Heart left ventricle (tissue), 16 donors: ENCODE data around the gene LOXHD1. TPM values are rescaled to one million over a fixed set of nuclear protein-coding genes. Genes with fewer than 3 reads are reported as not detected.

Experiments used
- ATAC-seq, 4 donors: fragments of 200-7000 bp; cut with Tn5 transposase; one replicate each; pipeline ENCODE4 v1.9.1; 2020 to 2022; ENCODE audit warnings: moderate library complexity in 4 of 4, mild to moderate bottlenecking in 3 of 4, moderate number of reproducible peaks in 1 of 4
- DNase-seq, 5 donors: peaks; one replicate each; pipeline ENCODE4 v3.0.0-alpha.2; 2020
- H3K27ac ChIP-seq, 12 donors: fragments of 200-600 bp; sonication (generic) in 4 of 12; one replicate each; pipeline versions ENCODE4 v1.5.0 to v1.8.0; 2016 to 2022; ENCODE audit warnings: mild to moderate bottlenecking in 2 of 12
- H3K27me3 ChIP-seq, 9 donors: fragments of 200-600 bp; sonication (generic) in 2 of 9; one replicate each; pipeline versions ENCODE4 v1.5.1 to v1.8.0; 2016 to 2022; ENCODE audit warnings: mild to moderate bottlenecking in 3 of 9
- H3K36me3 ChIP-seq, 9 donors: fragments of 200-600 bp; sonication (generic) in 2 of 9; one replicate each; pipeline versions ENCODE4 v1.5.0 to v1.8.0; 2018 to 2022; ENCODE audit warnings: mild to moderate bottlenecking in 2 of 9
- H3K4me1 ChIP-seq, 12 donors: fragments of 200-600 bp; sonication (generic) in 4 of 12; one replicate each; pipeline versions ENCODE4 v1.5.0 to v1.8.0; 2016 to 2022; ENCODE audit warnings: mild to moderate bottlenecking in 3 of 12
- H3K4me3 ChIP-seq, 12 donors: fragments of 200-600 bp; sonication (generic) in 4 of 12; one replicate each; pipeline versions ENCODE4 v1.5.0 to v1.8.0; 2017 to 2022; ENCODE audit warnings: mild to moderate bottlenecking in 9 of 12, moderate library complexity in 4 of 12
- H3K9me3 ChIP-seq, 12 donors: fragments of 200-600 bp; sonication (generic) in 4 of 12; one replicate each; pipeline versions ENCODE4 v1.5.0 to v1.8.0; 2016 to 2022; ENCODE audit warnings: mild to moderate bottlenecking in 1 of 12
- CTCF ChIP-seq, 12 donors: fragments of 200-600 bp; sonication (generic) in 4 of 12; IDR thresholded peaks; one replicate each; pipeline versions ENCODE4 v1.5.0 to v1.8.0; 2018 to 2022; ENCODE audit warnings: antibody characterized with exemption in 12 of 12, mild to moderate bottlenecking in 5 of 12
- POLR2A ChIP-seq, 2 donors: fragments of 450-650 bp; IDR thresholded peaks; one replicate each; pipeline ENCODE4 v1.6.1; 2017; ENCODE audit warnings: antibody characterized with exemption in 2 of 2, mild to moderate bottlenecking in 2 of 2, moderate library complexity in 2 of 2
- WGBS, 4 donors: extraction: QIAGEN DNeasy Blood & Tissue Kit in 2 of 4; methylation state at CpG; one replicate each; pipeline versions ENCODE4 v1.1.5 to v1.1.7; 2013 to 2018; 5-methylcytosine and 5-hydroxymethylcytosine counted together
- intact Hi-C, 10 donors: fragments of 100-400 bp; cut with DNase I; formaldehyde crosslinking; loops; one replicate each; pipeline versions ENCODE4 v1.11.1 to v1.14.2; 2022
- polyA plus RNA-seq, 2 donors: library from polyadenylated mRNA; stranded (reverse); fragments of 200-250 nt; gene quantifications; one replicate each; pipeline ENCODE4 v1.2.3, GENCODE V29; 2013
- total RNA-seq, 9 donors: library from RNA; depleted of rRNA in 2 of 9; stranded (reverse); fragments of >200 nt in 2 of 9; fragmentation: NEBNext Ultra II Directional in 3 of 9; extraction: Animal tissue kit (Norgen Biotek cat#: 25700) in 3 of 9; gene quantifications; one replicate each; pipeline versions ENCODE4 v1.1.0 to v1.2.4, GENCODE V29; 2016 to 2023
- donor health status: ischemic (EF 13 %, LVEDD 7.1; RV severe dilation, severe dysfunction).
- donor health status: healthy with polysubstance abuse.
- donor health status: DM: no; HTN: yes; CAD: no.
- donor health status: DM: no; HTN: no; CAD: no.
- donor health status: ischemic (EF 25% LVEDD 6.9; RV normal size, moderate dysfunction).
- donor health status: ischemic (EF 25% LVEDD 5.7; RV mildly dilated, moderate dysfunction).
- donor health status: healthy.
- donor health status: DM: yes; HTN: yes; CAD: no.
- donor health status: ischemic (EF 35%, LVEDD 5.7; RV mildly dilated, moderate dysfunction).
- donor health status: nonischemic (EF 11% LVEDD 7.7; RV severe dilation, severe dysfunction).
- donor health status: DM: yes; HTN: yes; CAD: no.
- donor health status: PGD.
- donor health status: ischemic (EF 29% LVEDD 5.4; RV normal size, mild dysfunction).
- donor health status: nonischemic (EF 23%, LVEDD 6.1; RV moderate dilation, normal function).

The LOXHD1 gene
- total and polyA plus RNA-seq, 11 donors = 0.19 to 1.9 (median 0.54) TPM

GRCh38 chr18:46678785-46679399 lies 21.9 kb upstream of the LOXHD1 start:
- H3K36me3 ChIP-seq = peaks cover 0 to 4% (median 0%) of the 10 kb centered on the region in 9 donors
- peaks cover 0 to 11% (median 0%) of the 10 kb centered on the region in 12 donors for H3K4me1 ChIP-seq
- WGBS, 4 donors = 75 to 90% (median 81%) methylated on average over 10 of the region's 10 CpGs
- H3K27me3 ChIP-seq = no peaks in the 10 kb centered on the region
- DNase-seq (no peak), ATAC-seq (no peak)
- intact Hi-C loops = loop anchor here in 2 of 10 donors (5.0 kb wide), 2 partner anchors 78 to 143 kb away; partner anchors contain the start of gene ST8SIA5 (in 1 of the 2)
- H3K4me3 ChIP-seq = no peak overlapping the region
- no peak overlapping the region for H3K27ac ChIP-seq
- TF ChIP-seq CTCF (IDR thresholded peaks at IDR 0.05) (no peak), POLR2A (IDR thresholded peaks at IDR 0.05) (no peak)
- H3K9me3 ChIP-seq = no peaks in the 10 kb centered on the region

DNA sequence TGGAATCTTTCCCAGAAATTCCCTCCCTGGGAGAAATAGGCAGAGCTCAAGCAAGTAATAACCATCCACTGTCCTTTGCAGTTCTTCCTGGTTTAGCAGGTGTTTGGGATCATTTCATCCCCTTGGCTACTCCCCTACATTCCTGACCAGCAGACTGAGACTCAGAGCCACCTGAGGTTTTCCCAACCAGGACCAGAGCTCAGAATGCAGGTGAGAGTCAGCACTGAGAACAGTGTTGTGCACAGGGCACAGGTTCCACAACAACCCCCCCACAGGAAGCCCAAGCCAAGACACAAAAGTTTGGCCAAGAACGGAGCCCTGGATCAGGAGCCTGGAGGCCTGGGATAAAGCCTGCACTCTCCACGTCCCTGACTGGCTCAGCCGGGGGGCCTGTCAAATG lies 21.0 kb upstream of the LOXHD1 start:
- intact Hi-C loops = loop anchor here in 2 of 10 donors (5.0 kb wide), 2 partner anchors 79 to 144 kb away; partner anchors contain the start of gene ST8SIA5 (in 1 of the 2)
- ATAC-seq (no peak), DNase-seq (no peak)
- Histone ChIP-seq H3K36me3 (peaks cover 0 to 4% (median 0%) of the 10 kb centered on the region in 9 donors), H3K4me1 (peaks cover 0 to 11% (median 0%) of the 10 kb centered on the region in 12 donors), H3K4me3 (no peak overlapping the region), H3K9me3 (no peaks in the 10 kb centered on the region), H3K27me3 (no peaks in the 10 kb centered on the region), H3K27ac (no peak overlapping the region)
- WGBS, 4 donors = 57 to 81% (median 74%) methylated on average over 3 of the region's 3 CpGs
- TF ChIP-seq POLR2A (IDR thresholded peaks at IDR 0.05) (no peak), CTCF (IDR thresholded peaks at IDR 0.05) (peak in 1 of 12 donors; percentile 2)

DNA sequence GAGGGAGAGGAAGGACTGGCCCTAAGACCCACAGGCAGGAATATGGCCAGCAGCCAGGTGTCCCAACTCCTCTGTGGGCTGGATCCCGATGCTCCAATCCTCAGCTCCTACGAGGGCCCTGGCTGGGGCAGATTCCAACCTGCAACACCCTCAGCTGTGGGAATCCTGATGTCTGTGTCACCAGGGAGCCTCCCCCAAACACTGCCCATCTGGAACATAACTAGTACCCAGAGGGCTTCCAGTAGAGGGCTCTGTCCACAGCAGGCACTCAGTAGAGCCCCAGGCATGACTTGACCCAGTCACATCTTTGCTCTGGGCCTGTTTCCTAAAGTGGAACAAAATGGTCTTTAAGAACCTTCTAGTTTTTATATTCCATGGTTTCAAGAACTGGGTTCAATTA lies 20.6 kb upstream of the LOXHD1 start:
- peak in 3 of 4 donors; percentile 52 to 75 (median 70) for ATAC-seq
- 62 to 73% (median 67%) methylated on average over 2 of the region's 2 CpGs for whole genome bisulfite sequencing, 4 donors
- H3K9me3 ChIP-seq = no peaks in the 10 kb centered on the region

More for the DNA sequence above, 20.6 kb upstream of the LOXHD1 start:
- Histone ChIP-seq H3K4me1 (peaks cover 0 to 11% (median 0%) of the 10 kb centered on the region in 12 donors), H3K4me3 (no peak overlapping the region), H3K27ac (no peak overlapping the region), H3K36me3 (peaks cover 0 to 4% (median 0%) of the 10 kb centered on the region in 9 donors), H3K27me3 (no peaks in the 10 kb centered on the region)
- DNase-seq = no peak
- peak in 11 of 12 donors; percentile 12 to 53 (median 29) for TF ChIP-seq CTCF (IDR thresholded peaks at IDR 0.05)
- no peak for TF ChIP-seq POLR2A (IDR thresholded peaks at IDR 0.05)
- intact Hi-C loops = loop anchor here in 2 of 10 donors (5.0 kb wide), 2 partner anchors 80 to 145 kb away; partner anchors contain the start of gene ST8SIA5 (in 1 of the 2)
